H1 (cell line): ENCODE results near the gene TMCO1. TPM values are rescaled to one million over a fixed set of nuclear protein-coding genes. Genes with fewer than 3 reads are reported as not detected.

ENCODE experiments used
- ASH2L ChIP-seq: fragments of 200-600, 300-600 bp; sonication (generic); IDR thresholded peaks from one replicate; pipeline ENCODE4 v1.7.1; 2017; ENCODE audit warnings: low read length
- SP2 ChIP-seq: IDR thresholded peaks from 2 replicates; pipeline ENCODE4 v1.6.1; 2012; ENCODE audit warnings: mild to moderate bottlenecking, low read length, inconsistent platforms
- polyA plus RNA-seq, 7 experiments: library from polyadenylated mRNA; depleted of rRNA in 3 of 7; stranded (reverse) in 5 of 7; unstranded in 2 of 7; fragments of >200 nt in 5 of 7; fragments of 200-250 nt in 2 of 7; gene quantifications; 1 replicate in 5 of 7; 2 replicates in 1 of 7; 4 replicates in 1 of 7; pipeline versions ENCODE4 v1.2.1 to v1.2.3, GENCODE V29; 2011 to 2013; ENCODE audit warnings: missing spikeins in 2 of 7, mixed read lengths in 2 of 7
- total RNA-seq: library from RNA; stranded (reverse); fragmentation: NEBNext Ultra II Directional; extraction: Animal tissue kit (Norgen Biotek cat#: 25700); gene quantifications from 2 replicates; pipeline ENCODE4 v1.2.1, GENCODE V29; 2021

The TMCO1 gene
- total and polyA plus RNA-seq, 2 of the 8 experiments (the other 6 are each of a cell fraction or from before 2014, with no cell fraction given): 61.6 to 63.8 TPM

- TF ChIP-seq ASH2L (no peak), SP2 (no peak)
Measured at GRCh38 chr1:165707984-165708706, 60.5 kb downstream of the TMCO1 start (continued).
